Aorta (tissue), 5 donors: Measurements from ENCODE around the gene CD247. TPM values are rescaled to one million over a fixed set of nuclear protein-coding genes. Genes with fewer than 3 reads are reported as not detected.

ENCODE experiments used
- ATAC-seq: fragments of 200-7000 bp; cut with Tn5 transposase; one replicate; pipeline ENCODE4 v1.9.1; 2022; ENCODE audit warnings: moderate library complexity; ENCODE audit not compliant: low FRiP score
- DNase-seq, 2 donors: peaks; one replicate each; pipeline ENCODE4 v3.0.0-alpha.2; 2020
- H3K27ac ChIP-seq, 2 donors: one replicate each; pipeline ENCODE4 v1.5.1; 2013; ENCODE audit warnings: low read length in 2 of 2, mild to moderate bottlenecking in 2 of 2, moderate library complexity in 2 of 2, control low read depth in 1 of 2, inconsistent platforms in 1 of 2, low read depth in 1 of 2
- H3K27me3 ChIP-seq, 2 donors: one replicate each; pipeline ENCODE4 v1.6.1; 2013; ENCODE audit warnings: control low read depth in 1 of 2, low read length in 1 of 2, mild to moderate bottlenecking in 1 of 2, moderate library complexity in 1 of 2; ENCODE audit not compliant: insufficient read depth in 2 of 2, control insufficient read depth in 1 of 2
- H3K36me3 ChIP-seq, 2 donors: one replicate each; pipeline ENCODE4 v1.6.1; 2013; ENCODE audit warnings: control low read depth in 1 of 2, low read length in 1 of 2, mild to moderate bottlenecking in 1 of 2; ENCODE audit not compliant: insufficient read depth in 2 of 2, control insufficient read depth in 1 of 2
- H3K4me1 ChIP-seq, 2 donors: one replicate each; pipeline ENCODE4 v1.6.1; 2013; ENCODE audit warnings: low read length in 2 of 2, control low read depth in 1 of 2, mild to moderate bottlenecking in 1 of 2, moderate library complexity in 1 of 2; ENCODE audit not compliant: insufficient read depth in 2 of 2, control insufficient read depth in 1 of 2
- H3K4me3 ChIP-seq, 2 donors: one replicate each; pipeline ENCODE4 v1.5.1; 2013; ENCODE audit warnings: low read length in 2 of 2, control low read depth in 1 of 2, mild to moderate bottlenecking in 1 of 2
- H3K9me3 ChIP-seq: one replicate; pipeline ENCODE4 v1.6.1; 2013; ENCODE audit warnings: mild to moderate bottlenecking, low read length; ENCODE audit not compliant: control insufficient read depth
- WGBS, 2 donors: extraction: QIAGEN DNeasy Blood & Tissue Kit; methylation state at CpG; one replicate each; pipeline ENCODE4 v1.1.7; 2013; 5-methylcytosine and 5-hydroxymethylcytosine counted together
- intact Hi-C, 2 donors: fragments of 100-400 bp; cut with DNase I; formaldehyde crosslinking; loops; one replicate each; pipeline versions ENCODE4 v1.14.2 to v1.15.0; 2022
- polyA plus RNA-seq, 2 donors: library from polyadenylated mRNA; stranded (reverse); fragments of 200-250 nt; gene quantifications; one replicate each; pipeline ENCODE4 v1.2.3, GENCODE V29; 2013
- total RNA-seq, 2 donors: library from RNA; stranded (reverse); fragmentation: NEBNext Ultra II Directional; extraction: Animal tissue kit (Norgen Biotek cat#: 25700); gene quantifications; one replicate each; pipeline ENCODE4 v1.2.1, GENCODE V29; 2021
- donor health status: healthy with polysubstance abuse.
- donor health status: Bipolar disorder and iron deficiency.
- donor health status: DM: no; HTN: no; CAD: no.
- donor health status: DM: no; HTN: no; CAD: no.
- donor health status: DM: yes; HTN: yes; CAD: no.

CD247 gene
- total and polyA plus RNA-seq, 4 donors, result 0.64 to 4.3 (median 4.0) TPM; not detected in 1

DNA sequence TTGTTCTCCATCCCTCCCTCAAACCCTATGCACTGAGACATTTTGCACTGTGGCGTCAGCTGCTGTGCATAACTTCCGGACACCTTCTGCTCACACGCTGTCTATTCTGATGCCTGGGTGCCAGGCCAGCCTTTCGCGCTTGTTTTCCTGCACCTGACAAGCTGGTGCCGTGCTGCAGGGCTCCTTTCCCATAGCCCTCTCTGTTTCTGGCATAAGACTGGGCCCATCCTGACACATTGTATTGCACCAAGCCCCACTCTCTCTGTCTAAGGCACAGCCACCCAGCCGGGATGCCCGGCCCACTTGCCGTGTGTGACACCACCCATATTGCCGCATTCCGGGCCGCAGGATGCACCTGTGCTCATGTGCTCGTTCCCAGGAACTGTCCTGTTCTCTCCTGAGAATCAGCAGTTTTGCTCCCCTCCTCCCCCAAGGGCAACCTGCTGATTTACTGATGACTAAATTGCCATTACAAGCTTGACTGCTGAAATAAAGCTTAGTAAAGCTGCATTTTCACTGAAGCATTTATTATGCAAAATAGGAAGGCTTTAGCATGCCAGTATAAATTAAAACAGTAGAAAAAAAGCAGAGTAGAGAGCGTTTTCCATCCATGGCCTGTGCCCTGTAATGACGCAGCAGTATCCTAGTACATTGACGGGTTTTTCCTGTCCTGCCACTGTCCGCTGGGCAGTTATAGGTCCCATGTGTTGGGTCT is 88.0 kb downstream of the CD247 start:
- Histone ChIP-seq H3K9me3 (no peaks in the 10 kb centered on the region), H3K4me3 (no peak overlapping the region), H3K36me3 (no peaks in the 10 kb centered on the region), H3K27ac (no peak overlapping the region), H3K4me1 (peaks cover 0 to 2% of the 10 kb centered on the region in 2 donors), H3K27me3 (no peaks in the 10 kb centered on the region)
- intact Hi-C loops, result no loop called here
- no peak for DNase-seq
- WGBS, 2 donors, result 86 to 88% methylated on average over 17 of the region's 17 CpGs
- ATAC-seq, result no peak

DNA sequence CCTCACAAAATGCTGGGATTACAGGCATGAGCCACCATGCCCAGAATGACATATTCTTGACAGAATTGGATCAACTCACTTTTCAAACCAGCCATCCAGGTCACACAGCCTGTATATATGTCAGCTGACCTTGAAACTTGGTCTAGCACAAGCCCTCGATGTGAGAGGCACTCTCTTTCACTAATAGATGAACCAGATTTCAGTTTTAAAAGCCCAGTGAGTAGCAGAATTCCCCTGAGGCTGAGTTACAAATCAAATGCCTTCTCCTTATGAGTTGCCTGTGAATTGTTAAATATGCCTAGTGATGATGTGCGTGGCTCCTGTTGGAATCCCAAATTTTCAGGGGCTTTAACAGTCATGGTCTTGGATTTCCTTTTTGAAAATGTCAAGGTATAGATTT is 88.7 kb downstream of the CD247 start:
- Histone ChIP-seq H3K4me3 (no peak overlapping the region), H3K27me3 (no peaks in the 10 kb centered on the region), H3K4me1 (peaks cover 0 to 2% of the 10 kb centered on the region in 2 donors), H3K9me3 (no peaks in the 10 kb centered on the region), H3K36me3 (no peaks in the 10 kb centered on the region), H3K27ac (no peak overlapping the region)
- 60 to 64% methylated on average over 2 of the region's 2 CpGs for WGBS, 2 donors
- no peak for ATAC-seq
- intact Hi-C loops, result no loop called here
- no peak for DNase-seq

DNA sequence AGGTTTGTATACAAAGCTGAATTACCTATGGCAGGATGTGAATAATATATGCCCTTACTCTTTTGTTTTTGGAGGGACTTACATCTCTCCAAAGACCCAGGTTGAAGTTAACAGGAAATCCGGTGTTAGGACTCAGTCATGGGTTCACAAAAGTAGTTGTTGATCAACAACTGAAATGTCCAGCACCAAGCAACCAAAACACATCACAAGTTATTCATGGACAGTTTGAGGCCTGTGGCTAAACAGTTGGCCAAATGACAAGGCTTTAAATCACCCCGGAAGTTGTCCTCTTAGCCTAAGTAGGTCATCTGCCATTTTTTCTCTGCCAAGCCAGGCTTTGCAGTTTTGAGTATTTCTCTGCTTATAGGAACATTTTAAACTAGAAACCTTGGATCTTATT is 89.9 kb downstream of the CD247 start:
- Histone ChIP-seq H3K27me3 (no peaks in the 10 kb centered on the region), H3K9me3 (no peaks in the 10 kb centered on the region), H3K4me3 (no peak overlapping the region), H3K36me3 (no peaks in the 10 kb centered on the region), H3K27ac (no peak overlapping the region), H3K4me1 (peaks cover 0 to 2% of the 10 kb centered on the region in 2 donors)
- DNase-seq, result no peak
- intact Hi-C loops, result no loop called here
- 45 to 47% methylated on average over 2 of the region's 2 CpGs for WGBS, 2 donors
- ATAC-seq, result no peak

DNA sequence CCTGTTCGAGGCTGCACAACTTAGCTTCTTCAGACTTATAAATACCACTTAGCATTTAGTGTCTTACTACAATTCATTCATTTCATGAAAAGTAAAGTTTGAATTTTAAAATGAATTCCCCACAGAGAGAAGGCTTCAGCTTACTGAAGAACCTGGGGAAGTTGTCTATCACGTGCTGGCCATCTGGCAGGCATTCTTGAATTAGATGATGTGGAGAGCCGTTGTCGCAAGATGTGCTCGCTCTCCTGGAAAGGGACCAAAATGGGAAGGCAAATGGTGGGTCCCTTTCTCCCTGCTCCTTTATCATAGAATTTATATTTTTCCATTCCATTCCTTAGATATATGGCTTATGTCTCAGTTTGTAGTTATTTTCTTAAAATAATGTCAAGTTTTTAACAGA is 90.5 kb downstream of the CD247 start:
- Histone ChIP-seq H3K36me3 (no peaks in the 10 kb centered on the region), H3K27me3 (no peaks in the 10 kb centered on the region), H3K4me1 (peaks cover 0 to 2% of the 10 kb centered on the region in 2 donors), H3K4me3 (no peak overlapping the region), H3K9me3 (no peaks in the 10 kb centered on the region), H3K27ac (no peak overlapping the region)
- DNase-seq (no peak), ATAC-seq (no peak)
- intact Hi-C loops, result no loop called here
- 32 to 45% methylated on average over 5 of the region's 5 CpGs for WGBS, 2 donors

DNA sequence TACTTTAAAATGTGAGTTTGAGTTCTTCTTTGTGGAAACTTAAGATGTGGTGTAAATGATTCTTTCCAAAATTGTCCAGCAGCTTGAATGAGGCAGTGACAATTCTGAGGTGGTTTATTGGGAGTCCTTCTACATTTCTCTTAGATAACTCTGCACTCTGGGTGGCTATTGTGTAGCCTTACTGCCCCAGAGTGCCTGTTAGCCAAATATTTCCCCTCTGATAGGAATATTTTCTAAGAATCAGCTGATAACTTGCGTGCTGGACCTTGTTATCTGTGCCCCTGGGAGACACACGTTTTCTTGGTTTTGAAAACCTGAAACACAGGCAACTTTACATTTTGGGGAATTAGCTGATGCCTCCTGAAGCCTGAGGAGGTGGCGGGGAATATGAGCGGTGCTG is 91.6 kb downstream of the CD247 start:
- Histone ChIP-seq H3K4me3 (no peak overlapping the region), H3K9me3 (no peaks in the 10 kb centered on the region), H3K4me1 (peaks cover 0 to 2% of the 10 kb centered on the region in 2 donors), H3K27ac (no peak overlapping the region), H3K36me3 (no peaks in the 10 kb centered on the region), H3K27me3 (no peaks in the 10 kb centered on the region)
- no peak for DNase-seq
- intact Hi-C loops, result no loop called here
- 85 to 89% methylated on average over 4 of the region's 4 CpGs for WGBS, 2 donors
- no peak for ATAC-seq

DNA sequence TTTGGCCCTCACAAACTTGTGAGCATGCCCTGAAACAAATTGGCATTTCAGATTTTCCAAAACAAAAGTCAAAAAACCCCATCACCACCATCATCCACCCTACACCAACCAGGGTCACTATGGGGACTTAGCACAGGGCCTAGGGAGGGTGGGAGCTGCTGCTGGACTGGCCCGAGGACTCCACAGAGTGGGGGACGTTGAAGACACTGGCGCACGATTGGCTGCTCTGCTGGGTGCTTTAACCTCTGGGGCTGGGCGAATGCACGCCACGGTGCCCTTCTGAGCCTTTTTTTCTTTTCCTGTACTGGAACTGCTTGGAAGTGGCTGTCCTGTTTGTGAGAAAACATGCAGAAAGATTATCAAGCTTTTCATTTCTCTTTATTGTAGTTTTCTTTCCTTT is 92.8 kb downstream of the CD247 start:
- no peak for ATAC-seq
- intact Hi-C loops, result no loop called here
- Histone ChIP-seq H3K9me3 (no peaks in the 10 kb centered on the region), H3K27me3 (no peaks in the 10 kb centered on the region), H3K4me1 (peaks cover 0 to 2% of the 10 kb centered on the region in 2 donors), H3K27ac (no peak overlapping the region), H3K4me3 (no peak overlapping the region), H3K36me3 (no peaks in the 10 kb centered on the region)
- WGBS, 2 donors, result 80 to 81% methylated on average over 7 of the region's 7 CpGs
- DNase-seq, result no peak

DNA sequence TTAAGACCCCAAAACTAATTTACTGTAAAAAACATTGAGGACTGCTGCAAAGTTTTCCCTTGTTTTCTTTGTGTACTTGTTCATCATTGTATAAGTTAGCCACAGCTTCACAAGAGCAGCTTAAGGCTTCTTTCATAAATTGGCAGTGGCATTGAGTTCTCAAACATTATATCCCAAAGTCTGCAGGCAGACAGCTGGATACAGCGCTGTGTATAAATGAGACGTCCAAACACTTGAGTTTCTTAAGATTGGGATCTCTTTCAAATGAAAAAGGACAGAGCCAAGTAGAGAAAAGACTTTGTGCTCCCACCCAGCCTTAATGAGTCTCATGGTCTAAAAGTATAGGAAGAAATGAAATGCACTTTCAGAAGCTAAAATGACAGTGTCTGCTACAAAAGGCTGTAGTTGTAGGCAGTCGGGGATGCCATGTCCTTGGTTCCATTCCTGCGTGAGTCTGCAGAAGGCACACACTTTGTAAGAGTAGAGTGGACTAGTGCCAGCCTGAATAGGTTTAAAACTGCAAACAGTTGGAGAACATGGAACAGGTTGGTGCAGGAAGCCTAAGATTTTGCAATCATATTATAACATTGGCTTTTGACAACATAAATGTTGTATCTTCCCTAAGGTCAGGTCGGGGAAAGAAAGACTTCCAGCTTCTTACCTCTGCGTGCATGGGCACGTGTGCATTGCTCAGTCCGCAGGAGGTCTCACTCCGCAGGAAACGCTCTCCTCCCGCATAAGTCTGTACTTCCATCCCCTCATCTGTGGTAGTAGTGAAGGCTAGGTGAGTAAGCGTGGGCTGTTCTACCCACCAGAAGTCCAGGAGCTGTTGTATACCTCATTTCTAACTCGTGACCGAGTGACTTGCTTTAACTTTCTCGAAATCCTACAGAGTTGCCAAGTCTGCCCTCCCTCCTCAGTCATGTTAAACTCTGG is 94.4 kb downstream of the CD247 start:
- H3K4me1 ChIP-seq, result peaks cover 0 to 2% of the 10 kb centered on the region in 2 donors
- H3K4me3 ChIP-seq, result no peak overlapping the region
- WGBS, 2 donors, result 87 to 88% methylated on average over 15 of the region's 15 CpGs
- H3K36me3 ChIP-seq, result no peaks in the 10 kb centered on the region
- ATAC-seq (no peak), DNase-seq (no peak)
- no peak overlapping the region for H3K27ac ChIP-seq
- no peaks in the 10 kb centered on the region for H3K9me3 ChIP-seq
- no peaks in the 10 kb centered on the region for H3K27me3 ChIP-seq
- intact Hi-C loops, result no loop called here

DNA sequence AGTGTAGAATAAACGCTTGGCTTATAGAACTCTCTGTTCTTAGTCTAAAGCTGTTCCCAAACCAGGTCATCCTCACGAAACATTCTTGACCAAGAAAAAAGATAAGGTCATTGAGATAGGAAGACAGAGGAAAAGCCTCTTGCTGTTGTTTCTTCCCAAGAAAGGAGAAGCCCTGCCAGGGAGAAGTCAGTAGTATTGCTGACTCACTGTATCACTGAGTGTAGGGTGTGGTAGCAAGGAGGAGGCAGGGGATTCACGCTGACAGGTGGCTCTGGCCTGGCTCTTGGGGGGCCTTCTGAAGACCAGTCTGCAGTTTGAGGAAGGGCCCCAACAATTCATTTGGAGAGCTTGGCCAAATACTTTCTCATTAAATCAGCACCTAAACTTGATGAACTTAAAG is 97.8 kb downstream of the CD247 start:
- no peaks in the 10 kb centered on the region for H3K9me3 ChIP-seq
- H3K4me1 ChIP-seq, result no peaks in the 10 kb centered on the region
- H3K27me3 ChIP-seq, result no peaks in the 10 kb centered on the region
- peaks cover 0 to 4% of the 10 kb centered on the region in 2 donors for H3K36me3 ChIP-seq
- H3K4me3 ChIP-seq, result no peak overlapping the region
- no peak overlapping the region for H3K27ac ChIP-seq
- DNase-seq (no peak), ATAC-seq (no peak)
- intact Hi-C loops, result no loop called here
- WGBS, 2 donors, result 31 to 56% methylated on average over 3 of the region's 3 CpGs

DNA sequence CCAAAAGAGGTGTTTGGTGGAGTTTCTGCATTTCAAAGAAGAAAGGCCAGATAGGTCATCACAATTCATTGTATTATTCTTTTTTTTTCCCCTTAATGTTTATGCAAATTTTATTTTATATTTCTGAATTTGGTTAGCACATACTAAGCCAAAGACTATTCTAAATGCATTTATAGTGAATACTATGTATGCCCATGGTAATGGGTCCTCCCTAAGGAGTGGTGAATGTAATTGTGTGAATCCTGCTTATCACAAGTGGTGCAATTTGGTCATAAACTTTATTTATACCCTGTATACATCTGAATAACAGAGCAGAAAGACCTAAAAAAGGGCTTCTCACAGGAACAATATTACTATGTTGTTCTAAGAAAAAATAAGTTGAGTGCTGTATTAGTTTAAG is 99.1 kb downstream of the CD247 start:
- H3K4me1 ChIP-seq, result no peaks in the 10 kb centered on the region

More for the DNA sequence above, 99.1 kb downstream of the CD247 start:
- H3K4me3 ChIP-seq, result no peak overlapping the region
- no peak for ATAC-seq
- H3K36me3 ChIP-seq, result peaks cover 0 to 7% of the 10 kb centered on the region in 2 donors
- H3K9me3 ChIP-seq, result no peaks in the 10 kb centered on the region
- no peaks in the 10 kb centered on the region for H3K27me3 ChIP-seq
- no peak for DNase-seq
- intact Hi-C loops, result no loop called here
- no peak overlapping the region for H3K27ac ChIP-seq
